Measurements from ENCODE around the gene KIRREL3. TPM values are rescaled to one million over a fixed set of nuclear protein-coding genes. Genes with fewer than 3 reads are reported as not detected.

The KIRREL3 gene
- total and polyA plus RNA-seq, 2 donors (not counting 3 experiments of a cell fraction or from before 2014, with no cell fraction given) = not detected

- TF ChIP-seq POLR2AphosphoS5 (IDR thresholded peaks at IDR 0.05; ENCODE audit: insufficient read depth, low read depth, low read length) (no peak), EZH2 (IDR thresholded peaks at IDR 0.05; ENCODE audit: borderline replicate concordance, low read depth, low read length, severe bottlenecking) (no peak), GATA2 (IDR thresholded peaks at IDR 0.05; ENCODE audit: insufficient read depth, insufficient read length, low read depth, low read length) (no peak), JUN (IDR thresholded peaks at IDR 0.05; ENCODE audit: borderline replicate concordance, insufficient read depth, insufficient read length, low read depth) (no peak), FOS (IDR thresholded peaks at IDR 0.05; ENCODE audit: borderline replicate concordance, insufficient read depth, low read length) (no peak), POLR2A (IDR thresholded peaks at IDR 0.05; ENCODE audit: low read depth, low read length) (no peak), MYC (IDR thresholded peaks at IDR 0.05; ENCODE audit: low read depth, low read length) (no peak)
- TF ChIP-seq, protein P1, sequence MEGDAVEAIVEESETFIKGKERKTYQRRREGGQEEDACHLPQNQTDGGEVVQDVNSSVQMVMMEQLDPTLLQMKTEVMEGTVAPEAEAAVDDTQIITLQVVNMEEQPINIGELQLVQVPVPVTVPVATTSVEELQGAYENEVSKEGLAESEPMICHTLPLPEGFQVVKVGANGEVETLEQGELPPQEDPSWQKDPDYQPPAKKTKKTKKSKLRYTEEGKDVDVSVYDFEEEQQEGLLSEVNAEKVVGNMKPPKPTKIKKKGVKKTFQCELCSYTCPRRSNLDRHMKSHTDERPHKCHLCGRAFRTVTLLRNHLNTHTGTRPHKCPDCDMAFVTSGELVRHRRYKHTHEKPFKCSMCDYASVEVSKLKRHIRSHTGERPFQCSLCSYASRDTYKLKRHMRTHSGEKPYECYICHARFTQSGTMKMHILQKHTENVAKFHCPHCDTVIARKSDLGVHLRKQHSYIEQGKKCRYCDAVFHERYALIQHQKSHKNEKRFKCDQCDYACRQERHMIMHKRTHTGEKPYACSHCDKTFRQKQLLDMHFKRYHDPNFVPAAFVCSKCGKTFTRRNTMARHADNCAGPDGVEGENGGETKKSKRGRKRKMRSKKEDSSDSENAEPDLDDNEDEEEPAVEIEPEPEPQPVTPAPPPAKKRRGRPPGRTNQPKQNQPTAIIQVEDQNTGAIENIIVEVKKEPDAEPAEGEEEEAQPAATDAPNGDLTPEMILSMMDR (IDR thresholded peaks at IDR 0.05; ENCODE audit: extremely low read depth in 1 of 2, insufficient read depth in 1 of 2, low read depth in 1 of 2, low read length in 2 of 2) = no peak
- TF ChIP-seq, protein P2, sequence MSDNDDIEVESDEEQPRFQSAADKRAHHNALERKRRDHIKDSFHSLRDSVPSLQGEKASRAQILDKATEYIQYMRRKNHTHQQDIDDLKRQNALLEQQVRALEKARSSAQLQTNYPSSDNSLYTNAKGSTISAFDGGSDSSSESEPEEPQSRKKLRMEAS (IDR thresholded peaks at IDR 0.05; ENCODE audit: insufficient read depth, insufficient read length) = no peak
- BruUV-seq (replicated peaks) = no TSS peak
- H3K36me3 ChIP-seq (ENCODE audit: control insufficient read depth in 2 of 2, extremely low read depth in 1 of 2, insufficient read depth in 2 of 2, low read length in 2 of 2) = no peaks in the 10 kb centered on the region
- H3K9me1 ChIP-seq (replicated peaks; ENCODE audit: control insufficient read depth, extremely low read depth, insufficient read depth, low read length) = no peaks in the 10 kb centered on the region
- dilution Hi-C loops (cut with MboI; ENCODE audit: extremely low pct_ligation_motif_present, low sequenced_read_pairs) (no loop called here), intact Hi-C loops (cut with micrococcal nuclease) (no loop called here)
- H2AFZ ChIP-seq (ENCODE audit: low read depth, low read length) = no peak overlapping the region
- no peaks in the 10 kb centered on the region for H3K9me3 ChIP-seq (replicated peaks; ENCODE audit: control insufficient read depth, insufficient read depth, low read length)
- DNase-seq (ENCODE audit: low read depth, low spot score) (no peak), FAIRE-seq (no peak)
- ChIA-PET CTCF (no interaction called here), POLR2A (no interaction called here)
- H3K27ac ChIP-seq (ENCODE audit: insufficient read depth, low read depth, low read length) = no peak overlapping the region
- H3K4me3 ChIP-seq (replicated peaks in 1 of 3; ENCODE audit: insufficient read depth in 1 of 3, low read depth in 1 of 3, low read length in 3 of 3) = no peak overlapping the region
- no peaks in the 10 kb centered on the region for H3K4me1 ChIP-seq (ENCODE audit: control insufficient read depth, extremely low read depth, insufficient read depth, low read length)
- H3K27me3 ChIP-seq (ENCODE audit: control insufficient read depth in 2 of 2, insufficient read depth in 2 of 2, low read length in 2 of 2) = no peaks in the 10 kb centered on the region
- no peak overlapping the region for H3K4me2 ChIP-seq (ENCODE audit: insufficient read depth, low read length)
- no peaks in the 10 kb centered on the region for H3K79me2 ChIP-seq (ENCODE audit: control insufficient read depth, insufficient read depth, low read length)
- H4K20me1 ChIP-seq (replicated peaks; ENCODE audit: control insufficient read depth, extremely low read depth, insufficient read depth, low read length) = no peaks in the 10 kb centered on the region
- no peak overlapping the region for H3K9ac ChIP-seq (replicated peaks; ENCODE audit: extremely low read depth, insufficient read depth, low read length)
Observed at GRCh38 chr11:126893796-126894195, 106.8 kb downstream of the KIRREL3 start.

Data from endothelial cell of umbilical vein (primary cell).